ENCODE results near the gene ACSF3. TPM values are rescaled to one million over a fixed set of nuclear protein-coding genes. Genes with fewer than 3 reads are reported as not detected.

The ACSF3 gene
- total RNA-seq, 1 donor from 2014 or later = 31.7 TPM

DNA sequence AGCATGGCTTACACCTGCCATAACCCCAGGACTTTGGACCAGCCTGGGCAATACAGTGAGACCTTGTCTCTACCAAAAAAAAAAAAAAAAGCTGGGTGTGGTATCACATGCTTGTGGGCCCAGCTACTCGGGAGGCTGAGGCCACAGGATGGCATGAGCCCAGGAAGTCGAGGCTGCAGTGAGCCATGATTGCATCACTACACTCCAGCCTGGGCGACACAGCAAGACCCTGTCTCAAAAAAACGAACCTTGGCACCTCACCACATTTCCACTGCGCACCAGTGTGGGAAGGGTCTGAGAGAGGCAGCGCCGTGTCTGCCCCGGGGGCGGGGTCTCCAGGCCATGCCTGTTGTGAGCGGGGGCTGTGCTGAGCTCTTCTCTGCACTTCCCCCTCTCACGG, 6.3 kb downstream of the ACSF3 start:
- H3K4me1 ChIP-seq = peaks cover 24% of the 10 kb centered on the region
- no peak overlapping the region for H3K27ac ChIP-seq

DNA sequence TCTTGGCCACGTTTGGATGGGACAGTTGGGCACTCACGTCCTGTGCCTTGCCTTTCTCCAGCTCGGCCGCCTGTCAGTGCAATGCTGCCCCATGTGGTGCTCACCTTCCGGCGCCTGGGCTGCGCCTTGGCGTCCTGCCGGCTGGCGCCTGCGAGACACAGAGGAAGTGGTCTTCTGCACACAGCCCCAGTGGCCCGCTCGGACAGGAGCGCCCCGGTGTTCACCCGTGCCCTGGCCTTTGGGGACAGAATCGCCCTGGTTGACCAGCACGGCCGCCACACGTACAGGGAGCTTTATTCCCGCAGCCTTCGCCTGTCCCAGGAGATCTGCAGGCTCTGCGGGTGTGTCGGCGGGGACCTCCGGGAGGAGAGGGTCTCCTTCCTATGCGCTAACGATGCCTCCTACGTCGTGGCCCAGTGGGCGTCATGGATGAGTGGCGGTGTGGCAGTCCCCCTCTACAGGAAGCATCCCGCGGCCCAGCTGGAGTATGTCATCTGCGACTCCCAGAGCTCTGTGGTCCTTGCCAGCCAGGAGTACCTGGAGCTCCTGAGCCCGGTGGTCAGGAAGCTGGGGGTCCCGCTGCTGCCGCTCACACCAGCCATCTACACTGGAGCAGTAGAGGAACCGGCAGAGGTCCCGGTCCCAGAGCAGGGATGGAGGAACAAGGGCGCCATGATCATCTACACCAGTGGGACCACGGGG, 7.1 kb downstream of the ACSF3 start:
- no peak overlapping the region for H3K27ac ChIP-seq
- DNase-seq (no peak), ATAC-seq (no peak)
- H3K36me3 ChIP-seq = peaks cover 68% of the 10 kb centered on the region
- TF ChIP-seq, protein P1, sequence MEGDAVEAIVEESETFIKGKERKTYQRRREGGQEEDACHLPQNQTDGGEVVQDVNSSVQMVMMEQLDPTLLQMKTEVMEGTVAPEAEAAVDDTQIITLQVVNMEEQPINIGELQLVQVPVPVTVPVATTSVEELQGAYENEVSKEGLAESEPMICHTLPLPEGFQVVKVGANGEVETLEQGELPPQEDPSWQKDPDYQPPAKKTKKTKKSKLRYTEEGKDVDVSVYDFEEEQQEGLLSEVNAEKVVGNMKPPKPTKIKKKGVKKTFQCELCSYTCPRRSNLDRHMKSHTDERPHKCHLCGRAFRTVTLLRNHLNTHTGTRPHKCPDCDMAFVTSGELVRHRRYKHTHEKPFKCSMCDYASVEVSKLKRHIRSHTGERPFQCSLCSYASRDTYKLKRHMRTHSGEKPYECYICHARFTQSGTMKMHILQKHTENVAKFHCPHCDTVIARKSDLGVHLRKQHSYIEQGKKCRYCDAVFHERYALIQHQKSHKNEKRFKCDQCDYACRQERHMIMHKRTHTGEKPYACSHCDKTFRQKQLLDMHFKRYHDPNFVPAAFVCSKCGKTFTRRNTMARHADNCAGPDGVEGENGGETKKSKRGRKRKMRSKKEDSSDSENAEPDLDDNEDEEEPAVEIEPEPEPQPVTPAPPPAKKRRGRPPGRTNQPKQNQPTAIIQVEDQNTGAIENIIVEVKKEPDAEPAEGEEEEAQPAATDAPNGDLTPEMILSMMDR (IDR thresholded peaks at IDR 0.05) = no peak
- no peaks in the 10 kb centered on the region for H3K27me3 ChIP-seq (ENCODE audit: low read depth)
- H3K9me3 ChIP-seq = no peaks in the 10 kb centered on the region
- H3K4me3 ChIP-seq = no peak overlapping the region
- H3K4me1 ChIP-seq = peaks cover 15% of the 10 kb centered on the region
- intact Hi-C loops (cut with DNase I) = no loop called here

More for the DNA sequence above, 6.3 kb downstream of the ACSF3 start:
- peaks cover 59% of the 10 kb centered on the region for H3K36me3 ChIP-seq
- TF ChIP-seq, protein P1 (IDR thresholded peaks at IDR 0.05) = no peak
- DNase-seq (no peak), ATAC-seq (no peak)
- H3K4me3 ChIP-seq = no peak overlapping the region
- H3K27me3 ChIP-seq (ENCODE audit: low read depth) = no peaks in the 10 kb centered on the region
- intact Hi-C loops (cut with DNase I) = no loop called here
- no peaks in the 10 kb centered on the region for H3K9me3 ChIP-seq

DNA sequence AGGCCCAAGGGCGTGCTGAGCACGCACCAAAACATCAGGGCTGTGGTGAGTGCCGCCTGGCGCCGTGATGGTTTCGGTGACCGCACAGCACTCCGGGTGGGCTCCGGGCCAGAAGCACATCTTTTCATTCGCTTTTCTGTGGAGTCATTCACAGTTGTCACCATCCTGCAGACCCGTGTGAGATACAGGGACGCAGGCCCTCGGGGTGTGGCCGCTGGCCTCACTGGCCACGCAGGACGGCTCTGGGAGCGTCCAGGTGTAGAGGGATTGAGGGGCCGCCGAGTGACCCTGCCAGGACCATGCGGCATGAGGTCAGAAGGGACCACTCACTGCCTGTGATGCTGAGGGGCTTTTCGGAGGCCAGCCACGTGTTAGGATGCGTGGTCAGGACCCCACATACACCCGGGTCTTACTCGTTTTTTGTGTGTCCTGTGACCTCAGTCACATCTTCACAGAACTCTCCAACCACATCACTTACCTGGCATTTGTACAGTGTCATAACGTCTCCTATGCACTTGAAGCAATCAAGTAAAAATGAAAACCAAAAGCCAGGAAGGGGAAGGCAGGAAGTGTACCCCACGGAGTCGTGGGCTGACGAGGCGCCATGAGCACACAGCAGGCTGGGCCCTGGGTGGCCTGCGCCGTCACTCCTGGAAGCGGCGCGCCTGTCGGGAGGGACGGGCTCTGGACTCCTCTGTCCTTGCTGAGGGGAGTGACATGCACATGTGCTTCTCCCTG, 7.8 kb downstream of the ACSF3 start:
- Histone ChIP-seq H3K27me3 (ENCODE audit: low read depth) (no peaks in the 10 kb centered on the region), H3K27ac (no peak overlapping the region), H3K4me1 (peaks cover 13% of the 10 kb centered on the region), H3K36me3 (peaks cover 75% of the 10 kb centered on the region), H3K9me3 (no peaks in the 10 kb centered on the region), H3K4me3 (no peak overlapping the region)
- TF ChIP-seq, protein P1 (IDR thresholded peaks at IDR 0.05) = no peak
- intact Hi-C loops (cut with DNase I) = no loop called here
- DNase-seq (no peak), ATAC-seq (no peak)

DNA sequence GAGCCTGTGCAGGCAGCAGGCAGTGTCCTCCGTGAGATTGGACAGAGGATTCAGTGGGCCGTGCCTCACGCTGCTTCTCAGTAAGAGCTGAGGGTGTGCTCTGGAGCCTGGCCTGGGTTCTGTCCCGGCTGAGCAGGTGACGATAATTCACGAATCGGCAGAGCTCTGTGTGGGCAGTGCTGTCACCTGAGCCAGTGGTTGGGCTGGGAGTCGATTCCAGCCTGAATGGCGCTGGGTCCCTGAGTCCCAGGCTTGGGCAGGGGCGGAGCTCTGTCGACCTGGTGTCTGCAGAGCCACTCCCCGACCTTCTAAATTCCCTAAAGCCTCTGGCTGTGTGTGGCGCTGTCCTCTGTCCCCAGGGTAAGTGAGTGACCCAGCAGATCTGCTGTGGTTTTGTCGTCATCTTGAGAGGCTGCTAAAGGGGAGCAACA, 8.4 kb downstream of the ACSF3 start:
- Histone ChIP-seq H3K36me3 (peaks cover 81% of the 10 kb centered on the region), H3K4me3 (no peak overlapping the region), H3K4me1 (peaks cover 13% of the 10 kb centered on the region), H3K27me3 (ENCODE audit: low read depth) (no peaks in the 10 kb centered on the region), H3K9me3 (no peaks in the 10 kb centered on the region), H3K27ac (no peak overlapping the region)
- intact Hi-C loops (cut with DNase I) = no loop called here
- TF ChIP-seq, protein P1 (IDR thresholded peaks at IDR 0.05) = no peak
- DNase-seq (peak; percentile 34), ATAC-seq (no peak)

DNA sequence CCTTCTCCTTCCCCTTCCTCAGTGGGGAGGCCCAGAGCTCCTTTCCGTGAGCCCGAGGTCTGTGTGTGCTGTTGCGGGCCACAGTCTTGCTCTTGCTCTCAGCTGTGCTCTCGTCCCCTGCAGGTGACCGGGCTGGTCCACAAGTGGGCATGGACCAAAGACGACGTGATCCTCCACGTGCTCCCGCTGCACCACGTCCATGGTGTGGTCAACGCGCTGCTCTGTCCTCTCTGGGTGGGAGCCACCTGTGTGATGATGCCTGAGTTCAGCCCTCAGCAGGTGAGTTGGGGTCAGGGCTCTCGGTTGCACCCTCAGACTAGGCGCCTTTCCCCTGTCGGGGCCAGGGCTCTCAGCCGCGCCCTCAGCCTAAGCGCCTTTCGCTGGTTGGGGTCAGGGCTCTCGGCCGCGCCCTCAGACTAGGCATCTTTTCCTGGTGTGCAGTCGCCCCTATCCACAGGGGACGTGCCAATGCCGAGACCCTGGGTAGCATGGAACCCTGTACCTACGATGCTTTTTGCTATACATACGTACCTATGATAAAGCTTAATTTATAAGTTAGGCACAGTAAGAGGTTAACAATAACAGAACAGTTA, 8.9 kb downstream of the ACSF3 start:
- ATAC-seq (no peak), DNase-seq (peak; percentile 38)
- peaks cover 12% of the 10 kb centered on the region for H3K4me1 ChIP-seq
- intact Hi-C loops (cut with DNase I) = no loop called here
- no peaks in the 10 kb centered on the region for H3K27me3 ChIP-seq (ENCODE audit: low read depth)
- no peak overlapping the region for H3K27ac ChIP-seq
- peaks cover 86% of the 10 kb centered on the region for H3K36me3 ChIP-seq
- TF ChIP-seq, protein P1 (IDR thresholded peaks at IDR 0.05) = no peak
- no peak overlapping the region for H3K4me3 ChIP-seq
- H3K9me3 ChIP-seq = no peaks in the 10 kb centered on the region
